Measurements from ENCODE around the gene IGFL1. TPM values are rescaled to one million over a fixed set of nuclear protein-coding genes. Genes with fewer than 3 reads are reported as not detected.
"Not testable (repeated sequence)": the region's sequence is repeated elsewhere in the genome, so short reads cannot be mapped to it uniquely, and the experiment has no call there.

The IGFL1 gene
- total and polyA plus RNA-seq, 5 donors, result not detected

DNA sequence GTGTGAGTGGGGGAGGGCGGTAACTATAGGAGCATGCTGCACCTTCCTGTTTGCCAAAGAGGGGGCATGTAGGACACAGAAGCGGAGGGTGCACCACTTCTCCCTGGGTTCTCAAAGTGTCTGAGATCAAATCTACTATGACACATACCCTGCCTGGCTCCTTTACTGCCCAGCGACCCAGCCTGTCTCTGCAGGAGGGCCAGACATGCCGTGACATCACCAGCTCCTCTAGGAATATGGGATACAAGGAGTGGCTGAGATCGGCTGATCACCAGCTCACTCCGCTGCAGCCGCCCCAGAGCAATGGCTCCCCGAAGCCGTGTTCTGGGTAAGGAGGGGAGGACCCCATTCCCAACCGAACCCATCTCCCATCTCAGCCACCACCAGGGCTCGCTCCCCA is 16.4 kb upstream of the IGFL1 start:
- Histone ChIP-seq H3K4me1 (ENCODE audit: control insufficient read depth, insufficient read depth, low read length) (peaks cover 7% of the 10 kb centered on the region), H3K9me3 (ENCODE audit: control insufficient read depth, low read length) (no peaks in the 10 kb centered on the region), H3K4me3 (ENCODE audit: low read length) (no peak overlapping the region), H3K27me3 (ENCODE audit: control insufficient read depth, insufficient read depth) (no peaks in the 10 kb centered on the region), H3K27ac (ENCODE audit: low read length) (no peak overlapping the region)
- intact Hi-C loops (cut with DNase I), result no loop called here
- DNase-seq, result no peak
- no peak for ATAC-seq
- WGBS, result 81% methylated on average over 11 of the region's 11 CpGs

- 88% methylated on average over 19 of the region's 19 CpGs for WGBS
- ATAC-seq, result no peak
- H3K4me3 ChIP-seq (ENCODE audit: low read length), result no peak overlapping the region
- DNase-seq, result no peak
- H3K4me1 ChIP-seq (ENCODE audit: control insufficient read depth, insufficient read depth, low read length), result peaks cover 7% of the 10 kb centered on the region
- H3K27ac ChIP-seq (ENCODE audit: low read length), result no peak overlapping the region
- no peaks in the 10 kb centered on the region for H3K9me3 ChIP-seq (ENCODE audit: control insufficient read depth, low read length)
- no peaks in the 10 kb centered on the region for H3K27me3 ChIP-seq (ENCODE audit: control insufficient read depth, insufficient read depth)
- intact Hi-C loops (cut with DNase I), result no loop called here
Measured at GRCh38 chr19:46213806-46214205, 15.7 kb upstream of the IGFL1 start.

DNA sequence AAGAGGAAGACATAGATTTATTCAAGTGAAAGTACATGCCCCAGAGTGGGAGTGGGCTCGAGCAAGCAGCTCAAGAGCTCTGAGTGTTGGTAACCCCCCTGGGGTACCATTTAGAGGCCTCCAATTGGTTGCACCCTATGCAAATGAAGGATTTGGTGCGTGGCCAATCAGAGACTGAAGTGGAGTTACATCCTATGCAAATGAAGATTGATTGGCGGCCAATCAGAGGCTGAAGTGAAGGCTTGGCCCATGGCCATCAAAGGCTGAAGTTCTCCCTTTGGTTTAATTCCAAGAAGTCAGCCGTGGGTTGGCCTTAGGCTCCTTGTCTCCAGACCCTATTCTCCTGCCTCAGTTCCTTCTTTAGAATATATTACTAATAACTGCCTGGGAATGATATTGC is 12.9 kb upstream of the IGFL1 start:
- Histone ChIP-seq H3K4me1 (ENCODE audit: control insufficient read depth, insufficient read depth, low read length) (peaks cover 4% of the 10 kb centered on the region), H3K27me3 (ENCODE audit: control insufficient read depth, insufficient read depth) (no peaks in the 10 kb centered on the region), H3K4me3 (ENCODE audit: low read length) (no peak overlapping the region), H3K27ac (ENCODE audit: low read length) (no peak overlapping the region), H3K9me3 (ENCODE audit: control insufficient read depth, low read length) (no peaks in the 10 kb centered on the region)
- WGBS, result 60% methylated on average over 4 of the region's 4 CpGs
- DNase-seq (no peak), ATAC-seq (no peak)
- intact Hi-C loops (cut with DNase I), result no loop called here

- Histone ChIP-seq H3K9me3 (ENCODE audit: control insufficient read depth, low read length) (no peaks in the 10 kb centered on the region), H3K4me3 (ENCODE audit: low read length) (no peak overlapping the region), H3K27me3 (ENCODE audit: control insufficient read depth, insufficient read depth) (no peaks in the 10 kb centered on the region), H3K27ac (ENCODE audit: low read length) (no peak overlapping the region), H3K4me1 (ENCODE audit: control insufficient read depth, insufficient read depth, low read length) (no peaks in the 10 kb centered on the region)
- DNase-seq, result no peak
- intact Hi-C loops (cut with DNase I), result no loop called here
- ATAC-seq, result no peak
- WGBS, result 83% methylated on average over 9 of the region's 9 CpGs
Measured at GRCh38 chr19:46217476-46217875, 12.1 kb upstream of the IGFL1 start.

- DNase-seq (no peak), ATAC-seq (no peak)
- no peak overlapping the region for H3K4me3 ChIP-seq (ENCODE audit: low read length)
- intact Hi-C loops (cut with DNase I), result no loop called here
- 19% methylated on average over 6 of the region's 6 CpGs for WGBS
- no peaks in the 10 kb centered on the region for H3K9me3 ChIP-seq (ENCODE audit: control insufficient read depth, low read length)
- no peak overlapping the region for H3K27ac ChIP-seq (ENCODE audit: low read length)
- H3K4me1 ChIP-seq (ENCODE audit: control insufficient read depth, insufficient read depth, low read length), result no peaks in the 10 kb centered on the region
- no peaks in the 10 kb centered on the region for H3K27me3 ChIP-seq (ENCODE audit: control insufficient read depth, insufficient read depth)
Measured at GRCh38 chr19:46218160-46218559, 11.4 kb upstream of the IGFL1 start.

DNA sequence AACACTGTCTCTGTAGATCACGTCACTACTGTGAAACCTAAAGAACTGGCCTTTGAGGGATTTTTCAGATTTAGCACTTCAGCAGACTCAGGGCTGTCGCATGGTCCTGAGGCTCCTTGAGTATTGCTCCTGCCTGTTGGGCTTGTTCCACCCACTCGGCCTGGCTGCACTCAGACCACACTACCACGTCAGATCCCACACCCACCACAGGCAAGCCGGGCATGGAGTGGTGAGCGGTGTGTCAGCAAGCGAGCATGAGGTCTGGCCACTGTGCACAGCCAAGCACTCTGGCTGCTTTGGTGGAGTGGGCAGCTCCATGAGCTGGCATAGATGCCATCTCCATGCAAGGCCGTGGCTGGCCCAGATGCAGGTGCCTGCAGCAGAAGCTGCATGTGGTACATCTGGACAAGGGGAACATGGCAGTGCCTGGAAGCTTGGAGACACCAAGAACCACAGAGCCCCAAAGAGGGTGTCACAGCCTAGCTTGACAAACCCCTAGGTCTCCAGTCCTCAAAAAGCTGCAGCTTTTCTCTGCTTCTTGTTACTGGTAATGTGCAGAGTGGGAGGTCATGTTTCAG is 9.4 kb upstream of the IGFL1 start:
- ATAC-seq (no peak), DNase-seq (no peak)
- Histone ChIP-seq H3K27ac (ENCODE audit: low read length) (no peak overlapping the region), H3K4me1 (ENCODE audit: control insufficient read depth, insufficient read depth, low read length) (no peaks in the 10 kb centered on the region), H3K4me3 (ENCODE audit: low read length) (no peak overlapping the region), H3K27me3 (ENCODE audit: control insufficient read depth, insufficient read depth) (no peaks in the 10 kb centered on the region), H3K9me3 (ENCODE audit: control insufficient read depth, low read length) (no peaks in the 10 kb centered on the region)
- WGBS, result 76% methylated on average over 8 of the region's 8 CpGs
- intact Hi-C loops (cut with DNase I), result no loop called here

DNA sequence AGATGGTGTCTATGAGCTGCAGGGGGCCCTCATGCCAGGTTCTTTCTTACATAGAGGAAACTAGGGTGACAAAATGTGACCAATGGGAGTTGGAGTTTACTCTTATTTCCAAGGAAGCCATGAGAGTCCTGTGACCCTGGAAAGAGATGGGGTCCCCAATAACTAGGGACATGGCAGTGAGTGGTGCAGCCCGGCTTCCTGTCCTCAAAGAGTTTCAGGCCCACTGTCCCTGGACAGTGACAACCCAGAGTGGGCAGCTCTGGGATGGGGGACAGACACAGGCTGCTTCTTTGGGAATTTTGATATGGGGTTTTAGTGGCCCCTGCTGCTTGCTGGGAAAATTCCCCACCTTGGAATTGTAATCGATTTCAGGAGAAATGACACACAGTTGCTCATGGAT is 8.4 kb upstream of the IGFL1 start:
- intact Hi-C loops (cut with DNase I), result no loop called here
- Histone ChIP-seq H3K27ac (ENCODE audit: low read length) (no peak overlapping the region), H3K4me3 (ENCODE audit: low read length) (no peak overlapping the region), H3K9me3 (ENCODE audit: control insufficient read depth, low read length) (no peaks in the 10 kb centered on the region), H3K27me3 (ENCODE audit: control insufficient read depth, insufficient read depth) (no peaks in the 10 kb centered on the region), H3K4me1 (ENCODE audit: control insufficient read depth, insufficient read depth, low read length) (no peaks in the 10 kb centered on the region)
- ATAC-seq (no peak), DNase-seq (no peak)
- 75% methylated on average over 2 of the region's 2 CpGs for WGBS

DNA sequence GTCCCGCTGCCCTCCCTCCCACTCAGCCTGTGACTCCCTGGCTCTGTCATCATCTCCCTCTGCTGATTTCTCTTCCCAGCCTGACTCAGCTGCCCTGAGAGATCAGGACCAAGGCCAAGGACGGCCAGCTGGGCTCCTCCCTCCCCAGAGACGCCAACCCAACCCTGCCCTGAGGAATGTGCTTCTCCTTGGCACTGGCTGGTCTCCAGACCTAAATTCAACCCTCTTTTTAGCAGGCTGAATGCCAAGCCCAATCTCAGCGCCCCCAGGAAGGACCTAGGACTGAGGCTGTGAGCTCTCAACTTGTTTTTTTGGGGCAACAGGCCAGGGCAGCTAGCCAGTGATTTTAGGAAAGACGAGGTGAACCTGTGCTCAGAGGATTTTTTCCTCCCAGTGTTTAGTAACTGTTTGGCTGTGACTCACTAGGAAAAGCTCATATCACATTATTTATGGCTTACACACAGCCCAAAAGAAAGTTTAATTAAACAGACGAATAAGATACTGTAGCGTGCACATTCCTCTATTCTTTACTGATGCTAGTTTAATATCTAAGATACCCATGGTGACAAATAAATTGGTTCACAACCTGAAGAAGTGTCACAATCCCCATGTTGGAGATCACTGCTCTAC is 7.4 kb upstream of the IGFL1 start:
- H3K27me3 ChIP-seq (ENCODE audit: control insufficient read depth, insufficient read depth), result no peaks in the 10 kb centered on the region
- H3K4me1 ChIP-seq (ENCODE audit: control insufficient read depth, insufficient read depth, low read length), result no peaks in the 10 kb centered on the region
- no peaks in the 10 kb centered on the region for H3K9me3 ChIP-seq (ENCODE audit: control insufficient read depth, low read length)
- peak; percentile 82 to 87 for ATAC-seq
- H3K4me3 ChIP-seq (ENCODE audit: low read length), result no peak overlapping the region
- H3K27ac ChIP-seq (ENCODE audit: low read length), result no peak overlapping the region
- intact Hi-C loops (cut with DNase I), result no loop called here
- DNase-seq, result peak; percentile 54 to 70 (median 69)
- WGBS, result 22% methylated on average over 7 of the region's 7 CpGs

GRCh38 chr19:46223787-46224186 is 5.8 kb upstream of the IGFL1 start:
- H3K4me1 ChIP-seq (ENCODE audit: control insufficient read depth, insufficient read depth, low read length); DNase-seq; H3K9me3 ChIP-seq (ENCODE audit: control insufficient read depth, low read length); ATAC-seq; H3K4me3 ChIP-seq (ENCODE audit: low read length); intact Hi-C loops (cut with DNase I); H3K27ac ChIP-seq (ENCODE audit: low read length); H3K27me3 ChIP-seq (ENCODE audit: control insufficient read depth, insufficient read depth): not testable (repeated sequence)
- 64% methylated on average over 8 of the region's 10 CpGs for WGBS

- 70% methylated on average over 3 of the region's 3 CpGs for WGBS
Measured at GRCh38 chr19:46224773-46225172, 4.8 kb upstream of the IGFL1 start.

GRCh38 chr19:46225558-46226004 is 4.0 kb upstream of the IGFL1 start:
- Histone ChIP-seq H3K9me3 (ENCODE audit: control insufficient read depth, low read length) (no peaks in the 10 kb centered on the region), H3K4me3 (ENCODE audit: low read length) (no peak overlapping the region), H3K27me3 (ENCODE audit: control insufficient read depth, insufficient read depth) (no peaks in the 10 kb centered on the region), H3K27ac (ENCODE audit: low read length) (no peak overlapping the region), H3K4me1 (ENCODE audit: control insufficient read depth, insufficient read depth, low read length) (no peaks in the 10 kb centered on the region)
- 48% methylated on average over 5 of the region's 5 CpGs for whole genome bisulfite sequencing
- ATAC-seq (no peak), DNase-seq (no peak)
- intact Hi-C loops (cut with DNase I), result no loop called here

More at GRCh38 chr19:46224773-46225172, 4.8 kb upstream of the IGFL1 start:
- intact Hi-C loops (cut with DNase I), result no loop called here
- Histone ChIP-seq H3K4me1 (ENCODE audit: control insufficient read depth, insufficient read depth, low read length) (no peaks in the 10 kb centered on the region), H3K27me3 (ENCODE audit: control insufficient read depth, insufficient read depth) (no peaks in the 10 kb centered on the region), H3K9me3 (ENCODE audit: control insufficient read depth, low read length) (no peaks in the 10 kb centered on the region), H3K27ac (ENCODE audit: low read length) (no peak overlapping the region), H3K4me3 (ENCODE audit: low read length) (no peak overlapping the region)
- DNase-seq (no peak), ATAC-seq (no peak)
